ENCODE data around the gene CASZ1.

The CASZ1 gene

DNA sequence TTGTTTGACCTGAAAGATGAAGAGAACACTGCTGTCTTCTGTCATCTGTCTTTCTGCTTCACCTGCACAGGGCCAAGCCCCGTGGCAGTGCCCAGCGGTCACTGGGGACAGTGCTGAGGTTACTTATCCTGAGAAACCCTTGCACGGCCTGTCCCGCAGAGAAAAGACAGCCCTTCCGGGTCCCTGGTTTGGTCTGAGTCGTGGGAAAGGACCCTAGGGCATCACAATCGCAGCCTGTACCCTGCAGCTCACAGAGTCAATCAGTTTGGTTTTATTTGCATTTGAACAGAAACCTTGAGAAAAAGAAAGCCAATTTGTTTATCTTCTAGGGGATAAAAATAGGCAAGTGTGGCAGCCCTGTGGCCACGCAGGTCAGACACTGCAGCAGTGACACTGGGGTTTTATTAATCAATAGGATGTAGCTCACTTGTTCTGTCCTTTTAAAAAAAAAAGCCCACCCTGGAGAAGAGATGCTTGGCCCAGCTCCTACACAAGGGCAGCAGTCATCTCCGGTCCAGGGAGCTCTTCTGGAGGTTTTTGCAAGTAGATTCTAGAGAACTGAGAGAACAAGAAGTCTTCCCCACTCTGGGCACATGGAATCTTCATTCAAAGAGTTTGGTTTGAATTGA lies 201.7 kb downstream of the CASZ1 start:
- DNase-seq (ENCODE audit: low spot score in 2 of 2) (no peak), ATAC-seq (replicated peaks; ENCODE audit: extremely low read depth, poor library complexity, severe bottlenecking) (no peak)
- Mint-ChIP-seq H3K36me3 (ENCODE audit: insufficient read depth) (peaks cover 2% of the 10 kb centered on the region), H3K9me3 (no peaks in the 10 kb centered on the region), H3K4me1 (no peaks in the 10 kb centered on the region), H3K27ac (ENCODE audit: low read depth) (peak overlapping the region; percentile 16), H3K4me3 (no peak overlapping the region), H3K27me3 (no peaks in the 10 kb centered on the region)

DNA sequence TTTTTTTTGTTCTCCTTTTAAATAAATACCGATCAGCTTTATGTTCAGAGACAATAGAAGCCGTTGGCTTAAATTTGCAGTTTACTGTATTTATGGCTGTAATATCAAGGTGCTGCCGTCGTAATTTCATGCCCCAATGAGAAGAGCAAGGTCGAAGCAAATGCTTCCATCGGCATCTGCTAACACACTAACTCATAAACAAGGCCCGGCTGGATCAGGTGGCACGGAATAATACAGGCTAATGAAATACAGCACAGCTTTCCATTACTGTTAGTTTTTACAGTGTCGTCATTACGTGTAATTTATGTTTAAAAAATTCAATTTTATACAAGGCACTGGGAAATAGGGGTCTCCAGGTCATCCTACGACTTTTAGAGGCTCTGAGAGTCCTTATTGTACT lies 202.7 kb downstream of the CASZ1 start:
- ATAC-seq (replicated peaks; ENCODE audit: extremely low read depth, poor library complexity, severe bottlenecking) (no peak), DNase-seq (ENCODE audit: low spot score in 2 of 2) (no peak)
- H3K4me1 Mint-ChIP-seq = no peaks in the 10 kb centered on the region
- peaks cover 2% of the 10 kb centered on the region for H3K36me3 Mint-ChIP-seq (ENCODE audit: insufficient read depth)
- no peak overlapping the region for H3K4me3 Mint-ChIP-seq
- no peak overlapping the region for H3K27ac Mint-ChIP-seq (ENCODE audit: low read depth)
- no peaks in the 10 kb centered on the region for H3K9me3 Mint-ChIP-seq
- H3K27me3 Mint-ChIP-seq = no peaks in the 10 kb centered on the region

DNA sequence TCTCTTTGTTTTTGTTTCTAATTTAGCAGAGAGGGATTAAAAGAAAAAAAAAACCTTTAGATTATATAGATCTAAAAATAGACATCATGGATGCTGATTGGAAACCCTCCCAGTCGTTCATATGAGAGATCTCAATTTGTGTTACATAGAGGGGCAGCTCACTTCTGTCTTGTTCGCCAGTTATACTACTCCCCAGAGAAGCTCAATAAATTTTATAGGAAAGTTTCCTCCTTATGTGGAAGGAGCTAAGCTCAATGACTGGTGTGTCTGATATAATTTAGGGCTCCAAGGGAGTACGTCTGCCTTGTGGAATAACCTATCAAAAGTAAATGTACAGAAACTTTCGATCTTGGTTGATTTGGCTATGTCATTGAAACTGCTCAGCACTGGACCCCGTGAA lies 204.1 kb downstream of the CASZ1 start:
- DNase-seq (ENCODE audit: low spot score in 2 of 2) (no peak), ATAC-seq (replicated peaks; ENCODE audit: extremely low read depth, poor library complexity, severe bottlenecking) (no peak)
- H3K4me3 Mint-ChIP-seq = no peak overlapping the region
- no peak overlapping the region for H3K27ac Mint-ChIP-seq (ENCODE audit: low read depth)
- no peaks in the 10 kb centered on the region for H3K36me3 Mint-ChIP-seq (ENCODE audit: insufficient read depth)
- H3K9me3 Mint-ChIP-seq = no peaks in the 10 kb centered on the region
- no peaks in the 10 kb centered on the region for H3K27me3 Mint-ChIP-seq
- no peaks in the 10 kb centered on the region for H3K4me1 Mint-ChIP-seq

DNA sequence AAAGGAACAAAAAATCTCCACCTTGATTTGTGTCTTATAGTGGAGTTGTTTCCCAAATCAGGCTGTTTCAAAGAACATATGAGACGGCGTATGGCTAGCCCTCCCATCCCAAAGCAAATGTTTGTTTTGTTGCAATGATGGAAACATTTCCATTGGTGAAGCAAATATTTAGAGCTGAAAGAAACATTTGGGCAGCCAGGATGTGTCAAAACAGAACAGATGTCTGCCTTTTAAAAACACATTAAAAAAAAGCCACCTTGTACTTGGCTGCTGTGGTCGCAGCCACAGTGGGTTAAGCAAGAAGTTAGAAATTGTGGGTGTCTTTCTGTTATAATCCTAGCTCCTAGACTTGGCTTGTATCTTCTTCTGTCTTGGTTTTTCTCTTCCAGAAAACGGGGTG lies 205.4 kb downstream of the CASZ1 start:
- no peaks in the 10 kb centered on the region for H3K4me1 Mint-ChIP-seq
- no peaks in the 10 kb centered on the region for H3K36me3 Mint-ChIP-seq (ENCODE audit: insufficient read depth)
- H3K4me3 Mint-ChIP-seq = no peak overlapping the region
- H3K27ac Mint-ChIP-seq (ENCODE audit: low read depth) = peak overlapping the region; percentile 53
- H3K27me3 Mint-ChIP-seq = no peaks in the 10 kb centered on the region
- H3K9me3 Mint-ChIP-seq = no peaks in the 10 kb centered on the region
- DNase-seq (ENCODE audit: low spot score in 2 of 2) (no peak), ATAC-seq (replicated peaks; ENCODE audit: extremely low read depth, poor library complexity, severe bottlenecking) (no peak)

DNA sequence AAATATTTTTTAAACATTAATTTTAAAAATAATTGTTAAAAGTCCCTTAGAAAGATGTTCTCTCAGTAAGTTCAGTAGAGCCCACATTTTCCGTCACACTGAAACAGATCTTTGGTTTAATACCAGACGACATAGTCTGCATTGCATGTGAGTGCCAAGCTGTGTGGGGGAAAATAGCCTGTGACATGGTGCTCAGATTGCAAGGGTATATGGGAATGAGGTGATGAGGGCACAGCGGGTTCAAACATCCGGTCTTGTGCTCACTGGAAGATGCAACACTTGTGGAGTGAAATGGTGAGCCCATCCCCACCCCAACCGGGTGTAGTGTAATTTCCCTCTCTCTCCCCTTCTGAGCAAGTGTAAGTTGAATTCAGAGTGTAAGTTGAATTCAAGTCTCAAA lies 207.4 kb downstream of the CASZ1 start:
- Mint-ChIP-seq H3K4me1 (peaks cover 9% of the 10 kb centered on the region), H3K36me3 (ENCODE audit: insufficient read depth) (no peaks in the 10 kb centered on the region), H3K27ac (ENCODE audit: low read depth) (no peak overlapping the region), H3K4me3 (no peak overlapping the region), H3K9me3 (no peaks in the 10 kb centered on the region), H3K27me3 (no peaks in the 10 kb centered on the region)
- DNase-seq (ENCODE audit: low spot score in 2 of 2) = no peak
- no peak for ATAC-seq (replicated peaks; ENCODE audit: extremely low read depth, poor library complexity, severe bottlenecking)

- ATAC-seq (replicated peaks; ENCODE audit: extremely low read depth, poor library complexity, severe bottlenecking) = no peak
- H3K27me3 Mint-ChIP-seq = no peaks in the 10 kb centered on the region
- DNase-seq (ENCODE audit: low spot score in 2 of 2) = no peak
- no peaks in the 10 kb centered on the region for H3K36me3 Mint-ChIP-seq (ENCODE audit: insufficient read depth)
- H3K27ac Mint-ChIP-seq (ENCODE audit: low read depth) = no peak overlapping the region
- H3K4me3 Mint-ChIP-seq = no peak overlapping the region
- H3K9me3 Mint-ChIP-seq = no peaks in the 10 kb centered on the region
- peaks cover 9% of the 10 kb centered on the region for H3K4me1 Mint-ChIP-seq
Measured at GRCh38 chr1:10588640-10589039, 207.8 kb downstream of the CASZ1 start.
